K562 (cell line): ENCODE measurements around the gene TMEM108. TPM values are rescaled to one million over a fixed set of nuclear protein-coding genes. Genes with fewer than 3 reads are reported as not detected.

Experiments
- ATAC-seq: fragments of 200-7000 bp; cut with Tn5 transposase; 3 replicates; pipeline ENCODE4 v1.9.1; 2020; ENCODE audit warnings: moderate library complexity
- BruUV-seq: library from RNA; stranded (reverse); fragments of 400-500 nt; replicated peaks from 2 replicates; lab custom pipeline; 2021; lab: Mats Ljungman, UMichigan
- CTCF ChIA-PET: fragments of 300-600 bp; formaldehyde crosslinking; extraction: SDS; loops from one replicate; lab custom pipeline; 2021; ENCODE audit warnings: low intra/inter-chr PET ratio; lab: Yijun Ruan, JAX
- POLR2A ChIA-PET: fragments of 300-600, 350-650 bp; sonication (Branson Sonifier 250); formaldehyde crosslinking; extraction: SDS; loops from one replicate; lab custom pipeline; 2021; ENCODE audit warnings: antibody characterized with exemption, inconsistent platforms; lab: Yijun Ruan, JAX
- DNase-seq, 4 experiments: peaks; one replicate each; pipeline versions ENCODE4 v3.0.0 to v3.0.0-alpha.2; 2011 to 2018; ENCODE audit warnings: low spot score in 3 of 4, mixed read lengths in 3 of 4; ENCODE audit errors: extremely low read depth in 1 of 4
- FAIRE-seq: peaks from 2 replicates; lab custom pipeline; 2011; peaks lifted over from hg19 to GRCh38; lab: Jason Lieb, UNC
- H2AFZ ChIP-seq: 2 replicates; pipeline ENCODE4 v1.6.0; 2011; ENCODE audit warnings: low read depth, low read length, control low read depth, inconsistent platforms
- H3K27ac ChIP-seq: fragments of 200-600 bp; 3 replicates; pipeline ENCODE4 v1.8.0; 2011; ENCODE audit warnings: low read depth, mild to moderate bottlenecking, control low read depth, inconsistent platforms, low read length, moderate library complexity, mixed read lengths; ENCODE audit errors: extremely low read depth
- H3K27me3 ChIP-seq, 2 experiments: fragments of 300-600 bp in 1 of 2; 2 replicates in 1 of 2; 3 replicates in 1 of 2; pipeline versions ENCODE4 v1.6.0 to v1.8.0; 2011; ENCODE audit warnings: inconsistent platforms in 2 of 2, low read length in 2 of 2, mild to moderate bottlenecking in 1 of 2, mixed read lengths in 1 of 2, moderate library complexity in 1 of 2; ENCODE audit not compliant: control insufficient read depth in 2 of 2, insufficient read depth in 2 of 2
- H3K36me3 ChIP-seq: fragments of 300-600 bp; 3 replicates; pipeline ENCODE4 v1.8.0; 2011; ENCODE audit warnings: mild to moderate bottlenecking, low read length, inconsistent platforms; ENCODE audit not compliant: control insufficient read depth, insufficient read depth
- H3K4me1 ChIP-seq, 2 experiments: fragments of 200-600 bp in 1 of 2; replicated peaks in 1 of 2; 2 replicates in 1 of 2; 3 replicates in 1 of 2; pipeline versions ENCODE4 v1.5.1 to v1.8.0; 2011; ENCODE audit warnings: inconsistent platforms in 2 of 2, low read length in 2 of 2, mild to moderate bottlenecking in 1 of 2, mixed read lengths in 1 of 2, moderate library complexity in 1 of 2; ENCODE audit not compliant: control insufficient read depth in 2 of 2, insufficient read depth in 2 of 2
- H3K4me2 ChIP-seq: 2 replicates; pipeline ENCODE4 v1.6.1; 2011; ENCODE audit warnings: low read length, control low read depth, inconsistent platforms, mixed read lengths; ENCODE audit not compliant: insufficient read depth
- H3K4me3 ChIP-seq: fragments of 200-600 bp; sonication (generic), shearing (Covaris generic); 2 replicates; pipeline ENCODE4 v1.5.1; 2016; ENCODE audit warnings: control low read depth, inconsistent platforms
- H3K79me2 ChIP-seq: fragments of 200-600 bp; 3 replicates; pipeline ENCODE4 v1.8.0; 2011; ENCODE audit warnings: low read length, inconsistent platforms; ENCODE audit not compliant: control insufficient read depth, insufficient read depth
- H3K9ac ChIP-seq, 2 experiments: 2 replicates each; pipeline versions ENCODE4 v1.6.0 to v1.6.1; 2011; ENCODE audit warnings: low read depth in 2 of 2, low read length in 2 of 2, control low read depth in 1 of 2, inconsistent platforms in 1 of 2, mild to moderate bottlenecking in 1 of 2, mixed read lengths in 1 of 2; ENCODE audit not compliant: insufficient read depth in 1 of 2
- H3K9me1 ChIP-seq: one replicate; pipeline ENCODE4 v1.6.0; 2011; ENCODE audit warnings: inconsistent platforms, mild to moderate bottlenecking, low read length, moderate library complexity; ENCODE audit not compliant: control insufficient read depth, insufficient read depth
- H3K9me3 ChIP-seq: replicated peaks from 2 replicates; pipeline ENCODE4 v1.5.1; 2011; ENCODE audit warnings: low read depth, low read length, inconsistent platforms; ENCODE audit not compliant: control insufficient read depth, insufficient read depth
- H4K20me1 ChIP-seq: replicated peaks from 2 replicates; pipeline ENCODE4 v1.6.1; 2011; ENCODE audit warnings: low read length, inconsistent platforms, mixed read lengths; ENCODE audit not compliant: control insufficient read depth, insufficient read depth
- CBX1 ChIP-seq: sonication (generic); IDR thresholded peaks from 2 replicates; pipeline ENCODE4 v1.6.1; 2016; ENCODE audit warnings: antibody characterized with exemption, low read depth, mild to moderate bottlenecking
- CBX2 ChIP-seq: fragments of 200-600 bp; sonication (generic); IDR thresholded peaks from one replicate; pipeline ENCODE4 v1.6.1; 2012; ENCODE audit warnings: mild to moderate bottlenecking, low read length, inconsistent platforms; ENCODE audit not compliant: insufficient read depth, poor library complexity, severe bottlenecking
- EZH2 ChIP-seq: IDR thresholded peaks from 2 replicates; pipeline ENCODE4 v1.6.1; 2012; ENCODE audit warnings: low read depth, mild to moderate bottlenecking, inconsistent platforms, low read length, borderline replicate concordance
- GATAD2B ChIP-seq: fragments of 450-650 bp; IDR thresholded peaks from 2 replicates; pipeline ENCODE4 v1.6.1; 2017; ENCODE audit warnings: mild to moderate bottlenecking, borderline replicate concordance
- PML ChIP-seq: IDR thresholded peaks from 2 replicates; pipeline ENCODE4 v1.6.1; 2012; ENCODE audit warnings: low read length, inconsistent platforms
- PTTG1 ChIP-seq: fragments of 450-650 bp; IDR thresholded peaks from 2 replicates; pipeline ENCODE4 v1.6.1; 2016; ENCODE audit warnings: low read depth, mild to moderate bottlenecking, missing genetic modification characterization, missing compliant biosample characterization
- ZNF507 ChIP-seq: conservative IDR thresholded peaks from 2 replicates; pipeline ENCODE4 v1.6.1; 2017; ENCODE audit warnings: missing genetic modification characterization, missing compliant biosample characterization
- WGBS: fragments of 100-300 bp; shearing (Covaris generic); methylation state at CpG from one replicate; pipeline ENCODE4 v1.1.6; 2016; ENCODE audit warnings: low coverage, mixed read lengths; ENCODE audit not compliant: insufficient coverage; ENCODE audit errors: missing lambda C conversion rate; 5-methylcytosine and 5-hydroxymethylcytosine counted together
- in situ Hi-C: fragments of 300-500 bp; cut with MboI; formaldehyde crosslinking; loops from 4 replicates; pipeline ENCODE4 v1.15.0; 2018; ENCODE audit warnings: inconsistent platforms, mixed read lengths
- intact Hi-C: fragments of 100-400 bp; cut with micrococcal nuclease; formaldehyde crosslinking; loops from 2 replicates; pipeline ENCODE4 v1.14.2; 2022
- polyA plus RNA-seq, 8 experiments: library from polyadenylated mRNA; depleted of rRNA in 4 of 8; stranded (reverse) in 5 of 8; unstranded in 3 of 8; fragments of >200 nt; fragmentation: Nextera tagmentation in 2 of 8; fragmentation: Illumina TruSeq in 1 of 8; extraction: Ambion mirVana in 2 of 8; extraction: Trizol in 1 of 8; gene quantifications; 2 replicates each; pipeline versions ENCODE4 v1.2.1 to v1.2.3, GENCODE V29; 2011 to 2014; ENCODE audit warnings: inconsistent platforms in 1 of 8, missing spikeins in 1 of 8
- total RNA-seq, 7 experiments: library from RNA; depleted of rRNA in 6 of 7; stranded (reverse); fragments of >200 nt in 6 of 7; fragmentation: Illumina TruSeq in 2 of 7; extraction: Trizol in 2 of 7; gene quantifications; 2 replicates each; pipeline versions ENCODE4 v1.2.1 to v1.2.3, GENCODE V29; 2011 to 2021; ENCODE audit warnings: low replicate concordance in 1 of 7
- TF ChIP-seq, protein P1 (sequence below): sonication (generic); formaldehyde crosslinking; IDR thresholded peaks from 2 replicates; pipeline ENCODE4 v1.8.1; 2023; ENCODE audit warnings: mild to moderate bottlenecking, missing genetic modification reagents

Gene TMEM108
- total and polyA plus RNA-seq, 9 of the 15 experiments (the other 6 are each of a cell fraction or from before 2014, with no cell fraction given): 0.65 to 11.1 (median 3.4) TPM

- ATAC-seq (no peak), DNase-seq (no peak), FAIRE-seq (no peak)
- POLR2A ChIA-PET: interaction anchor here (1.5 kb wide), 1 partner anchor 11 kb away, joined by 4 read pairs; no protein-coding TSS in a partner anchor
- Histone ChIP-seq H3K79me2 (no peaks in the 10 kb centered on the region), H3K9me1 (no peaks in the 10 kb centered on the region), H3K27me3 (no peaks in the 10 kb centered on the region), H2AFZ (no peak overlapping the region), H3K9me3 (no peaks in the 10 kb centered on the region), H3K4me1 (no peaks in the 10 kb centered on the region; a peak in 1 of 5 replicates), H3K4me3 (no peak overlapping the region), H3K9ac (no peak overlapping the region), H3K27ac (no peak overlapping the region), H4K20me1 (no peaks in the 10 kb centered on the region), H3K4me2 (no peak overlapping the region), H3K36me3 (no peaks in the 10 kb centered on the region)
- no TSS peak for BruUV-seq
- WGBS: 57% methylated on average over 2 of the region's 2 CpGs
- intact Hi-C loops: no loop called here
- TF ChIP-seq CBX2 (no peak), EZH2 (no peak), PML (no peak), GATAD2B (no peak), PTTG1 (tag) (no peak), CBX1 (no peak), ZNF507 (no peak)
- TF ChIP-seq, protein P1, sequence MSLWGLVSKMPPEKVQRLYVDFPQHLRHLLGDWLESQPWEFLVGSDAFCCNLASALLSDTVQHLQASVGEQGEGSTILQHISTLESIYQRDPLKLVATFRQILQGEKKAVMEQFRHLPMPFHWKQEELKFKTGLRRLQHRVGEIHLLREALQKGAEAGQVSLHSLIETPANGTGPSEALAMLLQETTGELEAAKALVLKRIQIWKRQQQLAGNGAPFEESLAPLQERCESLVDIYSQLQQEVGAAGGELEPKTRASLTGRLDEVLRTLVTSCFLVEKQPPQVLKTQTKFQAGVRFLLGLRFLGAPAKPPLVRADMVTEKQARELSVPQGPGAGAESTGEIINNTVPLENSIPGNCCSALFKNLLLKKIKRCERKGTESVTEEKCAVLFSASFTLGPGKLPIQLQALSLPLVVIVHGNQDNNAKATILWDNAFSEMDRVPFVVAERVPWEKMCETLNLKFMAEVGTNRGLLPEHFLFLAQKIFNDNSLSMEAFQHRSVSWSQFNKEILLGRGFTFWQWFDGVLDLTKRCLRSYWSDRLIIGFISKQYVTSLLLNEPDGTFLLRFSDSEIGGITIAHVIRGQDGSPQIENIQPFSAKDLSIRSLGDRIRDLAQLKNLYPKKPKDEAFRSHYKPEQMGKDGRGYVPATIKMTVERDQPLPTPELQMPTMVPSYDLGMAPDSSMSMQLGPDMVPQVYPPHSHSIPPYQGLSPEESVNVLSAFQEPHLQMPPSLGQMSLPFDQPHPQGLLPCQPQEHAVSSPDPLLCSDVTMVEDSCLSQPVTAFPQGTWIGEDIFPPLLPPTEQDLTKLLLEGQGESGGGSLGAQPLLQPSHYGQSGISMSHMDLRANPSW: no peak
- in situ Hi-C loops: no loop called here
- CTCF ChIA-PET: no interaction called here
Observed at GRCh38 chr3:133092681-133093080, 54.5 kb downstream of the TMEM108 start.
